ENCODE data around the gene AJAP1.

The AJAP1 gene

GRCh38 chr1:4626061-4626460 is 28.3 kb upstream of the AJAP1 start:
- Histone ChIP-seq H3K14ac (ENCODE audit: low read length) (no peak overlapping the region), H4K8ac (ENCODE audit: low read depth, low read length) (no peak overlapping the region), H2BK12ac (ENCODE audit: low read length) (no peak overlapping the region), H2BK15ac (ENCODE audit: low read length) (no peak overlapping the region), H2AFZ (ENCODE audit: low read length) (no peak overlapping the region), H3K27ac (replicated peaks; ENCODE audit: low read length) (no peak overlapping the region), H2BK5ac (ENCODE audit: low read length) (peak overlapping the region; percentile 39), H3K9me3 (replicated peaks in 1 of 2; ENCODE audit: control insufficient read depth in 2 of 2, insufficient read depth in 1 of 2, low read depth in 1 of 2, low read length in 2 of 2) (no peaks in the 10 kb centered on the region), H3K9ac (ENCODE audit: low read depth, low read length, poor library complexity) (no peak overlapping the region), H3K4me3 (ENCODE audit: low read length in 2 of 2) (no peak overlapping the region), H3K79me1 (ENCODE audit: low read depth, low read length) (peaks cover 2% of the 10 kb centered on the region), H2AK5ac (ENCODE audit: low read depth, low read length) (peak overlapping the region; percentile 74), H3K36me3 (replicated peaks in 1 of 2; ENCODE audit: control insufficient read depth in 2 of 2, insufficient read depth in 2 of 2, low read length in 2 of 2) (no peaks in the 10 kb centered on the region), H3K4ac (ENCODE audit: low read length) (no peak overlapping the region), H3K4me1 (ENCODE audit: control insufficient read depth in 2 of 2, insufficient read depth in 1 of 2, low read depth in 1 of 2, low read length in 2 of 2) (no peaks in the 10 kb centered on the region), H2BK120ac (ENCODE audit: low read depth, low read length) (no peak overlapping the region), H3K23ac (ENCODE audit: low read depth, low read length, poor library complexity) (peak overlapping the region; percentile 70), H4K91ac (ENCODE audit: low read depth, low read length, poor library complexity) (no peak overlapping the region), H3K4me2 (ENCODE audit: insufficient read depth, low read length, poor library complexity, severe bottlenecking) (no peak overlapping the region), H3K27me3 (ENCODE audit: control insufficient read depth in 3 of 3, insufficient read depth in 3 of 3, low read depth in 1 of 3, low read length in 3 of 3) (no peaks in the 10 kb centered on the region), H3K18ac (ENCODE audit: low read length) (peak overlapping the region; percentile 68)
- WGBS, 2 donors (ENCODE audit: extremely low coverage in 2 of 2, insufficient read length in 2 of 2, insufficient replicate concordance in 1 of 2), result no CpG with 5 or more reads among the region's 13 CpGs
- no peak for DNase-seq (ENCODE audit: low spot score)

- H3K4me2 ChIP-seq (ENCODE audit: insufficient read depth, low read length, poor library complexity, severe bottlenecking), result no peak overlapping the region
- no peak overlapping the region for H2BK12ac ChIP-seq (ENCODE audit: low read length)
Observed at GRCh38 chr1:4626560-4627319, 27.7 kb upstream of the AJAP1 start.

GRCh38 chr1:4627353-4627752 is 27.1 kb upstream of the AJAP1 start:
- Histone ChIP-seq H3K4me1 (ENCODE audit: control insufficient read depth in 2 of 2, insufficient read depth in 1 of 2, low read depth in 1 of 2, low read length in 2 of 2) (no peaks in the 10 kb centered on the region), H3K23ac (ENCODE audit: low read depth, low read length, poor library complexity) (peak overlapping the region; percentile 35), H2AFZ (ENCODE audit: low read length) (no peak overlapping the region), H3K18ac (ENCODE audit: low read length) (no peak overlapping the region), H3K9ac (ENCODE audit: low read depth, low read length, poor library complexity) (no peak overlapping the region), H4K8ac (ENCODE audit: low read depth, low read length) (no peak overlapping the region), H3K27ac (replicated peaks; ENCODE audit: low read length) (no peak overlapping the region), H3K4me2 (ENCODE audit: insufficient read depth, low read length, poor library complexity, severe bottlenecking) (no peak overlapping the region), H2AK5ac (ENCODE audit: low read depth, low read length) (no peak overlapping the region), H3K36me3 (replicated peaks in 1 of 2; ENCODE audit: control insufficient read depth in 2 of 2, insufficient read depth in 2 of 2, low read length in 2 of 2) (no peaks in the 10 kb centered on the region), H3K4ac (ENCODE audit: low read length) (no peak overlapping the region), H3K14ac (ENCODE audit: low read length) (no peak overlapping the region), H3K4me3 (ENCODE audit: low read length in 2 of 2) (no peak overlapping the region), H2BK5ac (ENCODE audit: low read length) (no peak overlapping the region), H4K91ac (ENCODE audit: low read depth, low read length, poor library complexity) (no peak overlapping the region), H2BK120ac (ENCODE audit: low read depth, low read length) (no peak overlapping the region), H2BK15ac (ENCODE audit: low read length) (no peak overlapping the region), H3K9me3 (replicated peaks in 1 of 2; ENCODE audit: control insufficient read depth in 2 of 2, insufficient read depth in 1 of 2, low read depth in 1 of 2, low read length in 2 of 2) (no peaks in the 10 kb centered on the region), H3K27me3 (ENCODE audit: control insufficient read depth in 3 of 3, insufficient read depth in 3 of 3, low read depth in 1 of 3, low read length in 3 of 3) (no peaks in the 10 kb centered on the region), H3K79me1 (ENCODE audit: low read depth, low read length) (peaks cover 2% of the 10 kb centered on the region), H2BK12ac (ENCODE audit: low read length) (no peak overlapping the region)
- no peak for DNase-seq (ENCODE audit: low spot score)
- WGBS, 2 donors (ENCODE audit: extremely low coverage in 2 of 2, insufficient read length in 2 of 2, insufficient replicate concordance in 1 of 2), result no CpG with 5 or more reads among the region's 12 CpGs

More at GRCh38 chr1:4626560-4627319, 27.7 kb upstream of the AJAP1 start:
- WGBS, 2 donors (ENCODE audit: extremely low coverage in 2 of 2, insufficient read length in 2 of 2, insufficient replicate concordance in 1 of 2), result no CpG with 5 or more reads among the region's 9 CpGs
- H2AFZ ChIP-seq (ENCODE audit: low read length), result no peak overlapping the region
- no peak overlapping the region for H2BK5ac ChIP-seq (ENCODE audit: low read length)
- no peak for DNase-seq (ENCODE audit: low spot score)
- H4K91ac ChIP-seq (ENCODE audit: low read depth, low read length, poor library complexity), result no peak overlapping the region
- H2BK120ac ChIP-seq (ENCODE audit: low read depth, low read length), result no peak overlapping the region
- H3K23ac ChIP-seq (ENCODE audit: low read depth, low read length, poor library complexity), result no peak overlapping the region
- H3K14ac ChIP-seq (ENCODE audit: low read length), result no peak overlapping the region
- H3K4ac ChIP-seq (ENCODE audit: low read length), result no peak overlapping the region
- peak overlapping the region; percentile 46 for H2AK5ac ChIP-seq (ENCODE audit: low read depth, low read length)
- H3K27ac ChIP-seq (replicated peaks; ENCODE audit: low read length), result no peak overlapping the region
- no peaks in the 10 kb centered on the region for H3K4me1 ChIP-seq (ENCODE audit: control insufficient read depth in 2 of 2, insufficient read depth in 1 of 2, low read depth in 1 of 2, low read length in 2 of 2)
- no peaks in the 10 kb centered on the region for H3K27me3 ChIP-seq (ENCODE audit: control insufficient read depth in 3 of 3, insufficient read depth in 3 of 3, low read depth in 1 of 3, low read length in 3 of 3)
- no peak overlapping the region for H4K8ac ChIP-seq (ENCODE audit: low read depth, low read length)
- H3K36me3 ChIP-seq (replicated peaks in 1 of 2; ENCODE audit: control insufficient read depth in 2 of 2, insufficient read depth in 2 of 2, low read length in 2 of 2), result no peaks in the 10 kb centered on the region
- H2BK15ac ChIP-seq (ENCODE audit: low read length), result no peak overlapping the region
- peaks cover 2% of the 10 kb centered on the region for H3K79me1 ChIP-seq (ENCODE audit: low read depth, low read length)
- peak overlapping the region; percentile 6 for H3K18ac ChIP-seq (ENCODE audit: low read length)
- H3K9ac ChIP-seq (ENCODE audit: low read depth, low read length, poor library complexity), result no peak overlapping the region
- no peaks in the 10 kb centered on the region for H3K9me3 ChIP-seq (replicated peaks in 1 of 2; ENCODE audit: control insufficient read depth in 2 of 2, insufficient read depth in 1 of 2, low read depth in 1 of 2, low read length in 2 of 2)
- H3K4me3 ChIP-seq (ENCODE audit: low read length in 2 of 2), result no peak overlapping the region

- WGBS, 2 donors (ENCODE audit: extremely low coverage in 2 of 2, insufficient read length in 2 of 2, insufficient replicate concordance in 1 of 2), result no CpG with 5 or more reads among the region's 7 CpGs
- Histone ChIP-seq H3K27ac (replicated peaks; ENCODE audit: low read length) (no peak overlapping the region), H3K4me2 (ENCODE audit: insufficient read depth, low read length, poor library complexity, severe bottlenecking) (no peak overlapping the region), H3K9ac (ENCODE audit: low read depth, low read length, poor library complexity) (no peak overlapping the region), H3K23ac (ENCODE audit: low read depth, low read length, poor library complexity) (no peak overlapping the region), H3K4me3 (ENCODE audit: low read length in 2 of 2) (no peak overlapping the region), H2BK120ac (ENCODE audit: low read depth, low read length) (no peak overlapping the region), H3K18ac (ENCODE audit: low read length) (peak overlapping the region; percentile 72), H3K4ac (ENCODE audit: low read length) (no peak overlapping the region), H2BK5ac (ENCODE audit: low read length) (no peak overlapping the region), H4K8ac (ENCODE audit: low read depth, low read length) (no peak overlapping the region), H3K14ac (ENCODE audit: low read length) (no peak overlapping the region), H3K27me3 (ENCODE audit: control insufficient read depth in 3 of 3, insufficient read depth in 3 of 3, low read depth in 1 of 3, low read length in 3 of 3) (no peaks in the 10 kb centered on the region), H2AK5ac (ENCODE audit: low read depth, low read length) (no peak overlapping the region), H3K36me3 (replicated peaks in 1 of 2; ENCODE audit: control insufficient read depth in 2 of 2, insufficient read depth in 2 of 2, low read length in 2 of 2) (no peaks in the 10 kb centered on the region), H3K4me1 (ENCODE audit: control insufficient read depth in 2 of 2, insufficient read depth in 1 of 2, low read depth in 1 of 2, low read length in 2 of 2) (no peaks in the 10 kb centered on the region), H4K91ac (ENCODE audit: low read depth, low read length, poor library complexity) (no peak overlapping the region), H2AFZ (ENCODE audit: low read length) (no peak overlapping the region), H2BK12ac (ENCODE audit: low read length) (no peak overlapping the region), H3K79me1 (ENCODE audit: low read depth, low read length) (peaks cover 2% of the 10 kb centered on the region), H3K9me3 (replicated peaks in 1 of 2; ENCODE audit: control insufficient read depth in 2 of 2, insufficient read depth in 1 of 2, low read depth in 1 of 2, low read length in 2 of 2) (no peaks in the 10 kb centered on the region), H2BK15ac (ENCODE audit: low read length) (peak overlapping the region; percentile 64)
- DNase-seq (ENCODE audit: low spot score), result no peak
Observed at GRCh38 chr1:4628992-4629391, 25.4 kb upstream of the AJAP1 start.

Data from neuronal stem cell (in vitro differentiated cells).